H1 (cell line): ENCODE measurements around the gene TMEM243. TPM values are rescaled to one million over a fixed set of nuclear protein-coding genes. Genes with fewer than 3 reads are reported as not detected.
A peak's percentile ranks its signal among the peaks of the same experiment; 100 is the strongest.

Experiments
- ASH2L ChIP-seq: fragments of 200-600, 300-600 bp; sonication (generic); IDR thresholded peaks from one replicate; pipeline ENCODE4 v1.7.1; 2017; ENCODE audit warnings: low read length
- BCL11A ChIP-seq, 2 experiments: IDR thresholded peaks; one replicate each; pipeline ENCODE4 v1.6.1; 2011; ENCODE audit warnings: low read depth in 2 of 2, low read length in 2 of 2, mild to moderate bottlenecking in 2 of 2
- E2F6 ChIP-seq: IDR thresholded peaks from 2 replicates; pipeline ENCODE4 v1.6.1; 2012; ENCODE audit warnings: inconsistent platforms
- KDM4A ChIP-seq: IDR thresholded peaks from one replicate; pipeline ENCODE4 v1.7.1; 2012; ENCODE audit warnings: low read depth, mild to moderate bottlenecking, moderate library complexity, low read length, inconsistent platforms; ENCODE audit not compliant: severe bottlenecking
- MAX ChIP-seq: IDR thresholded peaks from 2 replicates; pipeline ENCODE4 v1.6.1; 2012; ENCODE audit warnings: inconsistent platforms
- PHF8 ChIP-seq: fragments of 200-600 bp; sonication (generic); conservative IDR thresholded peaks from 2 replicates; pipeline ENCODE4 v1.7.1; 2012; ENCODE audit warnings: low read depth, mild to moderate bottlenecking, inconsistent platforms, low read length, moderate library complexity
- TAF7 ChIP-seq: optimal IDR thresholded peaks from 2 replicates; pipeline ENCODE3; 2011; ENCODE audit warnings: low read depth, mild to moderate bottlenecking, inconsistent platforms, low read length, moderate library complexity, borderline replicate concordance
- polyA plus RNA-seq, 7 experiments: library from polyadenylated mRNA; depleted of rRNA in 3 of 7; stranded (reverse) in 5 of 7; unstranded in 2 of 7; fragments of >200 nt in 5 of 7; fragments of 200-250 nt in 2 of 7; gene quantifications; 1 replicate in 5 of 7; 2 replicates in 1 of 7; 4 replicates in 1 of 7; pipeline versions ENCODE4 v1.2.1 to v1.2.3, GENCODE V29; 2011 to 2013; ENCODE audit warnings: missing spikeins in 2 of 7, mixed read lengths in 2 of 7
- total RNA-seq: library from RNA; stranded (reverse); fragmentation: NEBNext Ultra II Directional; extraction: Animal tissue kit (Norgen Biotek cat#: 25700); gene quantifications from 2 replicates; pipeline ENCODE4 v1.2.1, GENCODE V29; 2021
- TF ChIP-seq, protein P1 (sequence below), 3 experiments: IDR thresholded peaks; 1 replicate in 2 of 3; 2 replicates in 1 of 3; pipeline versions ENCODE4 v1.5.1 to v1.6.1; 2011; ENCODE audit warnings: low read length in 3 of 3, mild to moderate bottlenecking in 3 of 3, inconsistent platforms in 2 of 3, low read depth in 1 of 3, moderate library complexity in 1 of 3; ENCODE audit not compliant: insufficient read depth in 1 of 3; ENCODE audit errors: control extremely low read depth in 1 of 3
- TF ChIP-seq, protein P2 (sequence below): IDR thresholded peaks from 2 replicates; pipeline ENCODE4 v1.6.1; 2011; ENCODE audit warnings: low read length, improper control_type of control experiment

The TMEM243 gene
- total and polyA plus RNA-seq, 2 of the 8 experiments (the other 6 are each of a cell fraction or from before 2014, with no cell fraction given), result 23.7 to 27.6 TPM

DNA sequence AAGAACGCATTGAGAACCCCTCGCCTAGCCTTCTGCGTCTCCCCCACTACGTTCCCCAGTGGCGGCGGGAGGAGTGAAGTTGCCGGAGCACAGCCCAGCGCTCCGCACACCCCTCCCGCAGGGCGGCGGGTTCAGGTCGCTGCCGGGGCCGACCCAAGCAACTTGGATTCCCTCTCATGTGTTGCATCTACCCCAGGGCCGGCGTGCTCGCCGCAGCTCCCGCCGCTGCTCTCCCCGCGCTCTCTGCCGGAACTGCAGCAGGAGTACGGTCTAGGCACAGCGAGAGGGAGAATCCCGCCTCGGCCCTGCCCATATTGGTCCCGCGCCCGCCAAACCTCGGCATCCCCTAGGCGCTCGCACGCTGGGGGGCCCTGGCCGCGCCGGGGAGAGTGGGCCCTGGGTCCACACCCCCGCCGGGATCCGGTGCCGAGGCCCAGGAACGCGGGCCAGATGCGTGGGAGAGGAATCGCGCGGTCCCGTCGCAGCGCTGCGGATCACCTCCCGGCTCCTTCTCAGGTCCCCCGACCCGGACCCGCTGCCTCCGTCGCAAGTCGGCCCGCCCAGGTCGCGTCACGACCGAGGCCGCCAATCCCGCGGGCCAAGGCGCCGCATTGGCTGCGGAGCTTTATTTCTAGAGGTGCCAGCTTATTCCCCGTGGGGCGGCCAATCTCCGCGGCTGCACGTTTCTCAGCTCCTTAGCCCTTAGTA, 648 bp upstream of the TMEM243 start (continued):
- TF ChIP-seq TAF7, result no peak
- peak; percentile 57 for TF ChIP-seq ASH2L
- TF ChIP-seq, protein P1, sequence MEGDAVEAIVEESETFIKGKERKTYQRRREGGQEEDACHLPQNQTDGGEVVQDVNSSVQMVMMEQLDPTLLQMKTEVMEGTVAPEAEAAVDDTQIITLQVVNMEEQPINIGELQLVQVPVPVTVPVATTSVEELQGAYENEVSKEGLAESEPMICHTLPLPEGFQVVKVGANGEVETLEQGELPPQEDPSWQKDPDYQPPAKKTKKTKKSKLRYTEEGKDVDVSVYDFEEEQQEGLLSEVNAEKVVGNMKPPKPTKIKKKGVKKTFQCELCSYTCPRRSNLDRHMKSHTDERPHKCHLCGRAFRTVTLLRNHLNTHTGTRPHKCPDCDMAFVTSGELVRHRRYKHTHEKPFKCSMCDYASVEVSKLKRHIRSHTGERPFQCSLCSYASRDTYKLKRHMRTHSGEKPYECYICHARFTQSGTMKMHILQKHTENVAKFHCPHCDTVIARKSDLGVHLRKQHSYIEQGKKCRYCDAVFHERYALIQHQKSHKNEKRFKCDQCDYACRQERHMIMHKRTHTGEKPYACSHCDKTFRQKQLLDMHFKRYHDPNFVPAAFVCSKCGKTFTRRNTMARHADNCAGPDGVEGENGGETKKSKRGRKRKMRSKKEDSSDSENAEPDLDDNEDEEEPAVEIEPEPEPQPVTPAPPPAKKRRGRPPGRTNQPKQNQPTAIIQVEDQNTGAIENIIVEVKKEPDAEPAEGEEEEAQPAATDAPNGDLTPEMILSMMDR (IDR thresholded peaks at IDR 0.05; ENCODE audit: control extremely low read depth in 1 of 3, insufficient read depth in 1 of 3, low read depth in 1 of 3, low read length in 3 of 3), result no peak
- peak; percentile 94 for TF ChIP-seq KDM4A
- peak; percentile 47 for TF ChIP-seq E2F6
- no peak for TF ChIP-seq BCL11A (IDR thresholded peaks at IDR 0.05; ENCODE audit: low read depth in 2 of 2, low read length in 2 of 2)
- TF ChIP-seq, protein P2, sequence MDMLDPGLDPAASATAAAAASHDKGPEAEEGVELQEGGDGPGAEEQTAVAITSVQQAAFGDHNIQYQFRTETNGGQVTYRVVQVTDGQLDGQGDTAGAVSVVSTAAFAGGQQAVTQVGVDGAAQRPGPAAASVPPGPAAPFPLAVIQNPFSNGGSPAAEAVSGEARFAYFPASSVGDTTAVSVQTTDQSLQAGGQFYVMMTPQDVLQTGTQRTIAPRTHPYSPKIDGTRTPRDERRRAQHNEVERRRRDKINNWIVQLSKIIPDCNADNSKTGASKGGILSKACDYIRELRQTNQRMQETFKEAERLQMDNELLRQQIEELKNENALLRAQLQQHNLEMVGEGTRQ, result no peak
- TF ChIP-seq MAX, result peak; percentile 45; the same call in 1 of the 2 replicates
- peak; percentile 93 for TF ChIP-seq PHF8
